Measurements from ENCODE around the gene CD3D.

DNA sequence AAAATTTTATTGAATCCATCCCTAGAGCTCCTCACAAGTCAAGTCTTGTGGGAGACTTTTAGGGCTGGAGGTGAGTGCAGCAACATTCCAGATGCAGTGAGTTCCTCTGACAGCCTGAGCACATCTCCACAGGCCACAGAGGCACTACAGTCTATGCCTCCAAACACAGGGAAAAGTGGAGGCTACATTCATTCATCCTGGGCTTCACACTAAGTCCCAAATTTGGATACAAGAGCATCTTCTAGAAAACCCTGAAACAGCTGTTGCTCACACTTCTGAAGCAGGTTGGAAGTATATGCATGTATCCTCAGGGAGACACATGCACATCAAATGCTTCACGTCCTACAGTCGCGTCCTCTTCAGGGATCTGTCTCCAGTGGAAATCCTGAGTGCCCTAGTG lies 1.2 kb downstream of the CD3D start:
- TF ChIP-seq POLR2AphosphoS5 (IDR thresholded peaks at IDR 0.05; ENCODE audit: low read depth, low read length), result no peak
- TF ChIP-seq POLR2A (IDR thresholded peaks at IDR 0.05; ENCODE audit: low read depth, low read length), result no peak
